Measurements from ENCODE around the gene SFTPB.
"Not testable (repeated sequence)": the region's sequence is repeated elsewhere in the genome, so short reads cannot be mapped to it uniquely, and the experiment has no call there.

DNA sequence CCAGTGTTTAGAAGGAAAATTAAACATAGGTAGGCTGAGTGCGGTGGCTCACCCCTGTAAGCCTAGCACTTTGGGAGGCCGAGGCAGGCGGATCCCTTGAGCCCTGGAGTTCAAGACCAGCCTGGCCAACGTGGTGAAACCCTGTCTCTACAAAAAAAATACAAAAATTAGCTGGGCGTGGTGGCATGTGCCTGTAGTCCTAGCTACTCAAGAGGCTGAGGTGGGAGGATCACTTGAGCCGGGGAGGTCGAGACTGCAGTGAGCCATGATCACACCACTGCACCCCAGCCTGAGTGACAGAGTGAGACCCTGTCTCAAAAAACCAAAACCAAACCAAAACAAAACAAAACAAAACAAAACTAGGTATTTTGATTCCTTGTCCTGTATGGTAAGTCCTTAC lies 46.4 kb upstream of the SFTPB start:
- TF ChIP-seq, protein P1, sequence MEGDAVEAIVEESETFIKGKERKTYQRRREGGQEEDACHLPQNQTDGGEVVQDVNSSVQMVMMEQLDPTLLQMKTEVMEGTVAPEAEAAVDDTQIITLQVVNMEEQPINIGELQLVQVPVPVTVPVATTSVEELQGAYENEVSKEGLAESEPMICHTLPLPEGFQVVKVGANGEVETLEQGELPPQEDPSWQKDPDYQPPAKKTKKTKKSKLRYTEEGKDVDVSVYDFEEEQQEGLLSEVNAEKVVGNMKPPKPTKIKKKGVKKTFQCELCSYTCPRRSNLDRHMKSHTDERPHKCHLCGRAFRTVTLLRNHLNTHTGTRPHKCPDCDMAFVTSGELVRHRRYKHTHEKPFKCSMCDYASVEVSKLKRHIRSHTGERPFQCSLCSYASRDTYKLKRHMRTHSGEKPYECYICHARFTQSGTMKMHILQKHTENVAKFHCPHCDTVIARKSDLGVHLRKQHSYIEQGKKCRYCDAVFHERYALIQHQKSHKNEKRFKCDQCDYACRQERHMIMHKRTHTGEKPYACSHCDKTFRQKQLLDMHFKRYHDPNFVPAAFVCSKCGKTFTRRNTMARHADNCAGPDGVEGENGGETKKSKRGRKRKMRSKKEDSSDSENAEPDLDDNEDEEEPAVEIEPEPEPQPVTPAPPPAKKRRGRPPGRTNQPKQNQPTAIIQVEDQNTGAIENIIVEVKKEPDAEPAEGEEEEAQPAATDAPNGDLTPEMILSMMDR (IDR thresholded peaks at IDR 0.05) = not testable (repeated sequence)
- not testable (repeated sequence) for TF ChIP-seq POLR2AphosphoS5 (IDR thresholded peaks at IDR 0.05; ENCODE audit: insufficient read depth in 1 of 2, low read depth in 1 of 2); POLR2A (IDR thresholded peaks at IDR 0.05)

All from vagina (tissue), 2 donors.